ENCODE data around the gene VEZT.

VEZT gene

DNA sequence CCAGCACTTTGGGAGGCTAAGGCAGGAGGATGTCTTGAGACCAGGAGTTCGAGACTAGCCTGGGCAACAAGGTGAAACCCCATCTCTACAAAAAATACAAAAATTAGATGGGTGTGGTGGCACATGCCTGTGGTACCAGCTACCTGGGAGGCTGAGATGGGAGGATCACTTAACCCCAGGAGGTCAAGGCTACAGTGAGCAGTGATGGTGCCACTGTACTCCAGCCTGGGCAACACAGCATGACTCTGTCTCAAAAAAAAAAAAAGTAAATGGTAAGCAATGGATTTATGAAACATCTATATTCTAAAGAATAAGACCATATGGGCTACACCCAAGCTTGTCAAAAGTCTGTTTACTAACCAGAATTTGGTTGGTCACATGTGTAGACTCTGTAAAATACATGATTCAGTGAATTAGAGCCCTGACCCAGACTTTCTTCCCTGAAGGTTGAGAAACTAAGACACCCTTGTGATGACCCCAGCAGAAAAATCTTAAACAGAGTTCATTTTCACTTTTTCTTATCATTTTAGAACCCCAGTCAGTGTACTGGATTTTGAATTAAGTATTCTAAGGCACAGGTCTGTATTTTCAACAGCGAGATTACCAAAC is 12.5 kb upstream of the VEZT start:
- DNase-seq (ENCODE audit: low read depth): no peak
- no peak for TF ChIP-seq CTCF (IDR thresholded peaks at IDR 0.05; ENCODE audit: control insufficient read depth, extremely low read depth, insufficient read depth)
- H3K4me3 ChIP-seq (ENCODE audit: low read depth, low read length): no peak overlapping the region

GRCh38 chr12:95205685-95206084 is 11.9 kb upstream of the VEZT start:
- TF ChIP-seq CTCF (IDR thresholded peaks at IDR 0.05; ENCODE audit: control insufficient read depth, extremely low read depth, insufficient read depth): no peak
- no peak overlapping the region for H3K4me3 ChIP-seq (ENCODE audit: low read depth, low read length)
- DNase-seq (ENCODE audit: low read depth): no peak

DNA sequence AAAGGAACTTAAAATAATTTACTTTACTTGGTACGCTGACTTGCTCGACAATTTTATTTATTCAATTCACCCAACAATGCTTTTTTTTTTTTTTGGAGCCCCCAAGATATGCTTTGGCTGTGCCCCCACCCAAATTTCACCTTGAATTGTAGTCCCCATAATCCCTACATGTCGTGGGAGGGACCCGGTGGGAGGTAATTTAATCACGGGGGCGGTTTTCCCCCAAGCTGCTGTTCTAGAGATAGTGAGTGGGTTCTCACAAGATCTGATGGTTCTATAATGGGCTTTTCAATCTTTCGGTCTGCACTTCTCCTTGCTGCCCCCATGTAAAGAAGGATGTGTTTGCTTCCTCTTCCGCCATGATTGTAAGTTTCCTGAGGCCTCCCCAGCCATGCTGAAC is 10.7 kb upstream of the VEZT start:
- no peak overlapping the region for H3K4me3 ChIP-seq (ENCODE audit: low read depth, low read length)
- no peak for DNase-seq (ENCODE audit: low read depth)
- TF ChIP-seq CTCF (IDR thresholded peaks at IDR 0.05; ENCODE audit: control insufficient read depth, extremely low read depth, insufficient read depth): no peak

DNA sequence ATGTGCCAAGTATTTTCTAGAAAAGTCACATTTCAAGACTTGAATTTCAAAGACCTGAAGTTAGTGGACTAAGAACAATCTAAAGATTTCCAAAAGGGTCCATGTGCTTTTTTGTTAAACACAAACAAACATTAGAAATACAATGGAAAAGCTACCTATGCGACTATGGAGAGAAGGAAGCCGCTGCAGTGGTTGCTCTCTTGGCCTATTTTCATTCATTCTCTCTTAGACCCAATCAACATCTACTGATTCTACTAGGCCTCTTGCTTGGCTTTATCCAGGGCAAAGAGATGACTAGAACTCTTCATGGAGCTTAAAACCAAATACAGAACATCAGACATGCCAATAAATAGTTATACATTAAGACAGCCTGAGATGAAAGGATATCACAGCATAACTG is 10.2 kb upstream of the VEZT start:
- TF ChIP-seq CTCF (IDR thresholded peaks at IDR 0.05; ENCODE audit: control insufficient read depth, extremely low read depth, insufficient read depth): no peak
- H3K4me3 ChIP-seq (ENCODE audit: low read depth, low read length): no peak overlapping the region
- DNase-seq (ENCODE audit: low read depth): no peak

- no peak for DNase-seq (ENCODE audit: low read depth)
- TF ChIP-seq CTCF (IDR thresholded peaks at IDR 0.05; ENCODE audit: control insufficient read depth, extremely low read depth, insufficient read depth): no peak
- H3K4me3 ChIP-seq (ENCODE audit: low read depth, low read length): no peak overlapping the region
These were observed 8.9 kb upstream of the VEZT start for GRCh38 chr12:95208678-95209077.

DNA sequence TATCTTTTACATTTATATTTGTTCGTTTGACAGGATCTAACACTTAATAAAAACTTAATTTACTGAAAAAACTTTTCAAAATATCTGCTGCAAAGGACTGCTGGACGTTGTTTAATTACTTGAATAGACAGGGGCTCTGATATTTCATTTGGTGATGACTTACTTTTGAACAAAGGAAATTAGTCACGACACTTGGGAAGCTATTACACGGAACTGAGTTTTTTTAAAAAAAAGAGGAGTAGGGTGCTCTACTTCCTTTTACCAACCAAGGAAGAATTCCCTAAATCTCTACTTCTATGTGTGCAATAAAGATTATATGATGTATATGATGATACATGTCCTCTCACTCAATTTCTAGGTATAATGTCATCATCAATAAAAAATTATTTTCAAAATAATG is 5.0 kb upstream of the VEZT start:
- no peak overlapping the region for H3K4me3 ChIP-seq (ENCODE audit: low read depth, low read length)
- TF ChIP-seq CTCF (IDR thresholded peaks at IDR 0.05; ENCODE audit: control insufficient read depth, extremely low read depth, insufficient read depth): no peak
- DNase-seq (ENCODE audit: low read depth): no peak

DNA sequence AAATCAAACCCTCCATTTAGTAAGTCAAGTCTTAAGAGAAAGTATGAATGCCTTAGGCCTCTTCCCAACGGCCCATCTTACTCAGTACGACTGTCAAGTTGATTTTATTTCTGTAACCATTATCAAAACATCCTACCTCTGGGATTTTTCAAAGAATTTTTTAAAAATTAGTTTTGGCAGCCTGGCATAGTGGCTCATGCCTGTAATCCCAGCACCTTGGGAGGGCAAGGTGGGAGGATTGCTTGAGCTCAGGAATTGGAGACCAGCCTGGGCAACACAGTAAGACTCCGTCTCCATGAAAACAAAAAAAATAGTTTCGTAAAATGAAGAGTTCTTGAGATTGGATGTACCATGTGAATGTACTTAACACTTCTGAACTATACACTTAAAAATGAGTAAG is 4.5 kb upstream of the VEZT start:
- no peak for TF ChIP-seq CTCF (IDR thresholded peaks at IDR 0.05; ENCODE audit: control insufficient read depth, extremely low read depth, insufficient read depth)
- H3K4me3 ChIP-seq (ENCODE audit: low read depth, low read length): no peak overlapping the region
- no peak for DNase-seq (ENCODE audit: low read depth)

All from LNCaP clone FGC (cell line).